HepG2 (cell line): Measurements from ENCODE around the gene ITGAE. TPM values are rescaled to one million over a fixed set of nuclear protein-coding genes. Genes with fewer than 3 reads are reported as not detected.

ENCODE experiments used
- ARNT2 ChIP-seq: sonication (generic); formaldehyde crosslinking; IDR thresholded peaks from 2 replicates; pipeline ENCODE4 v1.8.0; 2022; ENCODE audit warnings: mild to moderate bottlenecking, low read depth, missing genetic modification reagents, moderate library complexity
- CBX1 ChIP-seq: IDR thresholded peaks from one replicate; pipeline ENCODE4 v1.6.1; 2016; ENCODE audit warnings: antibody characterized with exemption, low read depth
- CEBPG ChIP-seq: IDR thresholded peaks from 2 replicates; pipeline ENCODE4 v1.6.1; 2016
- CENPT ChIP-seq: sonication (generic); formaldehyde crosslinking; IDR thresholded peaks from 2 replicates; pipeline ENCODE4 v1.8.0; 2022; ENCODE audit warnings: low read depth, mild to moderate bottlenecking, moderate library complexity, missing genetic modification reagents
- DPF2 ChIP-seq: sonication (generic); formaldehyde crosslinking; IDR thresholded peaks from 2 replicates; pipeline ENCODE4 v1.4.0; 2020; ENCODE audit warnings: mild to moderate bottlenecking, low read depth, missing genetic modification reagents, borderline replicate concordance
- HHEX ChIP-seq: IDR thresholded peaks from 2 replicates; pipeline ENCODE4 v1.6.1; 2016; ENCODE audit warnings: control low read depth
- KLF6 ChIP-seq: IDR thresholded peaks from 2 replicates; pipeline ENCODE4 v1.8.0; 2016; ENCODE audit warnings: missing biosample characterization, missing genetic modification reagents
- LRRFIP1 ChIP-seq: sonication (generic); formaldehyde crosslinking; conservative IDR thresholded peaks from 2 replicates; pipeline ENCODE4 v1.4.0; 2020; ENCODE audit warnings: missing genetic modification reagents
- MEIS1 ChIP-seq: sonication (generic); formaldehyde crosslinking; IDR thresholded peaks from 2 replicates; pipeline ENCODE4 v1.9.0; 2021; ENCODE audit warnings: mild to moderate bottlenecking, missing genetic modification reagents, moderate library complexity, borderline replicate concordance
- U2AF1 ChIP-seq: fragments of 200-400 bp; formaldehyde crosslinking; optimal IDR thresholded peaks from 2 replicates; pipeline ENCODE3; 2017; ENCODE audit warnings: mild to moderate bottlenecking, low read depth, low read length
- ZBTB38 ChIP-seq: sonication (generic); formaldehyde crosslinking; IDR thresholded peaks from 2 replicates; pipeline ENCODE4 v1.5.1; 2020; ENCODE audit warnings: mild to moderate bottlenecking, missing genetic modification reagents
- ZKSCAN5 ChIP-seq: sonication (generic); formaldehyde crosslinking; IDR thresholded peaks from 2 replicates; pipeline ENCODE4 v1.5.1; 2020; ENCODE audit warnings: mild to moderate bottlenecking, missing genetic modification reagents
- ZNF747 ChIP-seq: sonication (generic); formaldehyde crosslinking; IDR thresholded peaks from 2 replicates; pipeline ENCODE4 v1.8.1; 2023; ENCODE audit warnings: missing genetic modification reagents, mild to moderate bottlenecking, borderline replicate concordance
- polyA plus RNA-seq, 8 experiments: library from polyadenylated mRNA; depleted of rRNA in 3 of 8; stranded (reverse) in 7 of 8; unstranded in 1 of 8; fragments of >200 nt; fragmentation: Illumina TruSeq in 4 of 8; extraction: Trizol in 4 of 8; gene quantifications; 2 replicates each; pipeline versions ENCODE4 v1.2.1 to v1.2.3, GENCODE V29; 2011 to 2016; ENCODE audit warnings: low read depth in 4 of 8, missing spikeins in 1 of 8, mixed read lengths in 1 of 8; ENCODE audit not compliant: insufficient read depth in 1 of 8
- total RNA-seq, 5 experiments: library from RNA; depleted of rRNA; stranded (reverse); fragments of >200 nt; fragmentation: Illumina TruSeq; extraction: Trizol; gene quantifications; 2 replicates each; pipeline ENCODE4 v1.2.3, GENCODE V29; 2016; ENCODE audit warnings: low read depth in 1 of 5
- TF ChIP-seq, protein P1 (sequence below): sonication (generic); formaldehyde crosslinking; IDR thresholded peaks from 2 replicates; pipeline ENCODE4 v1.5.1; 2020; ENCODE audit warnings: mild to moderate bottlenecking, missing genetic modification reagents

ITGAE gene
- total and polyA plus RNA-seq, 2 of the 13 experiments (the other 11 are each of a cell fraction or from before 2014, with no cell fraction given) = 42.3 to 49.0 TPM

DNA sequence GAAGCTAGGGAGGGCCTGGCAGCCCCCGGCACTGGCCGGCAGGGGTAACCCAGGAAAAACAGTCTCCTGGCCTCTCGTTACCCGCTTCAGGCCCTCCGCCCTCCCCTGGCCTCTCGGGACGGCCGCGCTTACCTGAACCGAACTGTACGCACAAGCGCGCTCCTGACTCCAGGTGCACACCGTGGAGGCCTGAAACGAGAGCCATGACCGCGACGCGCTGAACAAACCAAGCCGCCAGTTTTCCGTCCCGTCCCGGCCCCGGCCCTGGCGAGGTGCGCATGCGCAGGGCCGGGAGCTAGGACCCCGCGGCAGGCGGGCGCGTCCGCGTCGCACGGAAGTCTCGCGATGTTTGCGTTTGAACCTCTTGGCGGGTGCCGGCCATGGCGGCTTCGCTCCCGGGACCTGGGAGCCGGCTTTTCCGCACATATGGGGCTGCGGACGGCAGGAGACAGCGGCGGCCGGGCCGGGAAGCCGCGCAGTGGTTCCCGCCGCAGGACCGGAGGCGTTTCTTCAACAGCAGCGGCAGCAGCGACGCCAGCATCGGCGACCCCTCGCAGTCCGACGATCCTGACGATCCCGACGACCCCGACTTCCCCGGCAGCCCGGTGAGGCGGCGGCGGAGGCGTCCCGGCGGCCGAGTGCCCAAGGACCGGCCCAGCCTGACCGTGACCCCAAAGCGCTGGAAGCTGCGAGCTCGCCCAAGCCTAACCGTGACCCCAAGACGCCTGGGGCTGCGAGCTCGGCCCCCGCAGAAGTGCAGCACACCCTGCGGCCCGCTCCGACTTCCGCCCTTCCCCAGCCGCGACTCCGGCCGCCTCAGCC, 77.2 kb downstream of the ITGAE start, which contains the start of gene HASPIN (continued):
- TF ChIP-seq, protein P1, sequence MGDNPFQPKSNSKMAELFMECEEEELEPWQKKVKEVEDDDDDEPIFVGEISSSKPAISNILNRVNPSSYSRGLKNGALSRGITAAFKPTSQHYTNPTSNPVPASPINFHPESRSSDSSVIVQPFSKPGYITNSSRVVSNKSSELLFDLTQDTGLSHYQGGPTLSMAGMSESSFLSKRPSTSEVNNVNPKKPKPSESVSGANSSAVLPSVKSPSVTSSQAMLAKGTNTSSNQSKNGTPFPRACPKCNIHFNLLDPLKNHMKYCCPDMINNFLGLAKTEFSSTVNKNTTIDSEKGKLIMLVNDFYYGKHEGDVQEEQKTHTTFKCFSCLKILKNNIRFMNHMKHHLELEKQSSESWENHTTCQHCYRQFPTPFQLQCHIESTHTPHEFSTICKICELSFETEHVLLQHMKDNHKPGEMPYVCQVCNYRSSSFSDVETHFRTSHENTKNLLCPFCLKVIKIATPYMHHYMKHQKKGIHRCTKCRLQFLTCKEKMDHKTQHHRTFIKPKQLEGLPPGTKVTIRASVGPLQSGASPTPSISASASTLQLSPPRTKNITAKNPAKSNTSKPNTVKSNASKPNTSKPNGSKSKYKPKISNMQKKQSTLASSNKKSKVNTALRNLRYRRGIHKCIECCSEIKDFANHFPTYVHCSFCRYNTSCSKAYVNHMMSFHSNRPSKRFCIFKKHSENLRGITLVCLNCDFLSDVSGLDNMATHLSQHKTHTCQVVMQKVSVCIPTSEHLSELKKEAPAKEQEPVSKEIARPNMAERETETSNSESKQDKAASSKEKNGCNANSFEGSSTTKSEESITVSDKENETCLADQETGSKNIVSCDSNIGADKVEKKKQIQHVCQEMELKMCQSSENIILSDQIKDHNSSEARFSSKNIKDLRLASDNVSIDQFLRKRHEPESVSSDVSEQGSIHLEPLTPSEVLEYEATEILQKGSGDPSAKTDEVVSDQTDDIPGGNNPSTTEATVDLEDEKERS (CRISPR knock-in tag) = no peak
- TF ChIP-seq U2AF1 = no peak
- peak; percentile 52; the same call in 1 of the 2 replicates for TF ChIP-seq MEIS1
- no peak for TF ChIP-seq HHEX (CRISPR knock-in tag)
- TF ChIP-seq KLF6 = peak; percentile 74
- TF ChIP-seq CBX1 = no peak
- no peak for TF ChIP-seq LRRFIP1 (CRISPR knock-in tag)
- peak; percentile 21; the same call in 1 of the 2 replicates for TF ChIP-seq ZNF747 (CRISPR knock-in tag)
- peak; percentile 100 for TF ChIP-seq ARNT2 (CRISPR knock-in tag)
- TF ChIP-seq ZKSCAN5 (CRISPR knock-in tag) = no peak
- TF ChIP-seq ZBTB38 (CRISPR knock-in tag) = peak; percentile 72
- no peak for TF ChIP-seq DPF2 (CRISPR knock-in tag)
- peak; percentile 65; the same call in 1 of the 2 replicates for TF ChIP-seq CENPT (CRISPR knock-in tag)
- no peak; the same call in 1 of the 2 replicates for TF ChIP-seq CEBPG
